GM12892 (cell line): ENCODE results near the gene EMILIN1.

Experiments
- POLR2A ChIP-seq: IDR thresholded peaks from 2 replicates; pipeline ENCODE4 v1.6.1; 2011; ENCODE audit warnings: low read depth, low read length, control low read depth
- POLR2AphosphoS5 ChIP-seq: IDR thresholded peaks from 2 replicates; pipeline ENCODE4 v1.6.1; 2011; ENCODE audit warnings: low read depth, low read length, control low read depth
- TAF1 ChIP-seq: IDR thresholded peaks from 2 replicates; pipeline ENCODE4 v1.6.1; 2011; ENCODE audit warnings: low read depth, mild to moderate bottlenecking, control low read depth, low read length, borderline replicate concordance

DNA sequence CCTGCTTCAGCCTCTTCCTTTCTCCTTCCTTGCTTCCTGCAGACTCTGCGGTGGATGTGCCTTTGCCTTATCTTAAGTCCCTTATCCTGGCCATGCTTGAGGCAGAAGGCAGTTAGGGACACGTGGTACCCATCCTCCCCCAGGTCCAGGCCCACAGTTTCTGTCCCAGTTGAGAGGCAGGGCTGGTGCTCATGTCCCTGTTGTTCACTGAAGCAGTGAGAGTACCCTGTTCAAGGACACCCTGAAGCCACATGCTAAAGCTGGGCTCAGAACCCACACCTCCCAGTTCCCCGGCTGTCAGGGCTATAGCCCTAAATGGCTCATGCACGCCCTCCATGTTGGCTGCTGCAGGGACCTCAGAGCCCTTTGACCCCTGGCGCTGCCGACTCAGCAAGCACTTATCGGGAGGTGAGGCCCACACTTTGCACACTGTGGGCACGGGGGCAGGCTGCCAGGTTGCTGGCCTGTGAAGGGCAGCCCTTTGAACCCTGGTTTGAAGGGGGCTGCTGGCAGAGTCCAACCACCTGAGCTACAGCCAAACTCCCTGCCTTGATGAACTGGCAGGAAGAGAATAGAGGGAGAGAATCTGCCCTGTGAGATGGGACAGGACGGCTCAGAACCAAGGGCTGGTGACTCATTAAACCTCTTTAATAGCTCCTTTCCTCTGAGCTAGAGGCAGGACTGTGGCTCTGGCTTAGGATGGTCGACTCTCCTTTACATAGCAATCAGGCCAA, 14.4 kb downstream of the EMILIN1 start:
- TF ChIP-seq POLR2A (no peak), POLR2AphosphoS5 (no peak), TAF1 (no peak)
